Esophagus (tissue), 2 donors: ENCODE measurements around the gene ABHD17A. TPM values are rescaled to one million over a fixed set of nuclear protein-coding genes. Genes with fewer than 3 reads are reported as not detected.
A peak's percentile ranks its signal among the peaks of the same experiment; 100 is the strongest.

Source experiments
- H3K27ac ChIP-seq, 2 donors: one replicate each; pipeline ENCODE4 v1.5.1; 2013; ENCODE audit warnings: low read depth in 2 of 2, mild to moderate bottlenecking in 2 of 2, inconsistent platforms in 1 of 2, low read length in 1 of 2, moderate library complexity in 1 of 2
- H3K27me3 ChIP-seq, 2 donors: one replicate each; pipeline ENCODE4 v1.6.1; 2013; ENCODE audit warnings: low read length in 2 of 2, control low read depth in 1 of 2, mild to moderate bottlenecking in 1 of 2; ENCODE audit not compliant: insufficient read depth in 2 of 2, control insufficient read depth in 1 of 2
- H3K36me3 ChIP-seq, 2 donors: one replicate each; pipeline ENCODE4 v1.6.1; 2013; ENCODE audit warnings: low read length in 1 of 2; ENCODE audit not compliant: control insufficient read depth in 2 of 2, insufficient read depth in 2 of 2
- H3K4me1 ChIP-seq, 2 donors: one replicate each; pipeline ENCODE4 v1.6.1; 2013; ENCODE audit warnings: low read length in 1 of 2; ENCODE audit not compliant: control insufficient read depth in 2 of 2, insufficient read depth in 2 of 2
- H3K4me3 ChIP-seq, 2 donors: one replicate each; pipeline ENCODE4 v1.5.1; 2013; ENCODE audit warnings: low read length in 2 of 2, mild to moderate bottlenecking in 2 of 2, low read depth in 1 of 2, moderate library complexity in 1 of 2
- H3K9me3 ChIP-seq, 2 donors: one replicate each; pipeline ENCODE4 v1.6.1; 2013; ENCODE audit warnings: mild to moderate bottlenecking in 2 of 2, low read depth in 1 of 2, low read length in 1 of 2, moderate library complexity in 1 of 2; ENCODE audit not compliant: control insufficient read depth in 2 of 2, insufficient read depth in 1 of 2
- WGBS, 2 donors: extraction: QIAGEN DNeasy Blood & Tissue Kit; methylation state at CpG; one replicate each; pipeline ENCODE4 v1.1.7; 2013; 5-methylcytosine and 5-hydroxymethylcytosine counted together
- polyA plus RNA-seq, 2 donors: library from polyadenylated mRNA; stranded (reverse); fragments of 200-250 nt; gene quantifications; one replicate each; pipeline ENCODE4 v1.2.3, GENCODE V29; 2013
- donor health status: healthy with polysubstance abuse.
- donor health status: Bipolar disorder and iron deficiency.

The ABHD17A gene
- polyA plus RNA-seq, 2 donors = 73.9 to 76.2 TPM

GRCh38 chr19:1845642-1846041, 39.7 kb downstream of the ABHD17A start:
- H3K9me3 ChIP-seq = no peaks in the 10 kb centered on the region
- 78 to 87% methylated on average over 11 of the region's 11 CpGs for WGBS, 2 donors
- no peaks in the 10 kb centered on the region for H3K27me3 ChIP-seq
- peaks cover 31 to 45% of the 10 kb centered on the region in 2 donors for H3K4me1 ChIP-seq
- no peak overlapping the region for H3K4me3 ChIP-seq
- H3K36me3 ChIP-seq = peaks cover 0 to 11% of the 10 kb centered on the region in 2 donors
- no peak overlapping the region for H3K27ac ChIP-seq

DNA sequence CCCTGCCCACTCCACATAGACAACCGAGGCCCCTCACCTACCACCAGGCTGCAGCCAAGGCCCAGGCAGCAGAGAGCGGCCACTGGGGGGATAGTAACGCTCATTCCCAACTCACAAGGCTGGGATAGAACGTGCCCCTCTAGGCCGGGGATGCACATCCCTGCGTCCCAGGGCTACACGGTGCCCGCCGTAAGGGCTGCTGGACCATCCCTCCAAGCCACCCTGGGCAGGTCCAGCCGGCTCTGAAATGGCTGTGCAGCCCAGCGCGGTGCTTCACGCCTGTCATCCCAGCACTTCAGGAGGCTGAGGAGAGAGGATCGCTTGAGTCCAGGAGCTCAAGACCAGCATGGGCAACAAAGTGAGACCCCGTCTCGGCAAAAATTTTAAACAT, 40.2 kb downstream of the ABHD17A start:
- Histone ChIP-seq H3K4me3 (no peak overlapping the region), H3K4me1 (peaks cover 34 to 45% of the 10 kb centered on the region in 2 donors), H3K27me3 (no peaks in the 10 kb centered on the region), H3K9me3 (no peaks in the 10 kb centered on the region), H3K27ac (no peak overlapping the region), H3K36me3 (peaks cover 0 to 11% of the 10 kb centered on the region in 2 donors)
- WGBS, 2 donors = 81 to 85% methylated on average over 16 of the region's 16 CpGs

- peaks cover 0 to 11% of the 10 kb centered on the region in 2 donors for H3K36me3 ChIP-seq
- H3K9me3 ChIP-seq = no peaks in the 10 kb centered on the region
- H3K27ac ChIP-seq = peak overlapping the region in 1 of 2 donors; percentile 45
- no peak overlapping the region for H3K4me3 ChIP-seq
- H3K4me1 ChIP-seq = peaks cover 35 to 50% of the 10 kb centered on the region in 2 donors
- no peaks in the 10 kb centered on the region for H3K27me3 ChIP-seq
- 50 to 61% methylated on average over 19 of the region's 19 CpGs for WGBS, 2 donors
Observed at GRCh38 chr19:1844513-1845124, 40.7 kb downstream of the ABHD17A start.

GRCh38 chr19:1843646-1844394, 41.5 kb downstream of the ABHD17A start:
- no peak overlapping the region for H3K4me3 ChIP-seq
- peaks cover 35 to 52% of the 10 kb centered on the region in 2 donors for H3K4me1 ChIP-seq
- H3K27ac ChIP-seq = peak overlapping the region in 1 of 2 donors; percentile 45
- H3K9me3 ChIP-seq = no peaks in the 10 kb centered on the region
- H3K27me3 ChIP-seq = no peaks in the 10 kb centered on the region
- peaks cover 0 to 14% of the 10 kb centered on the region in 2 donors for H3K36me3 ChIP-seq
- 47 to 52% methylated on average over 25 of the region's 25 CpGs for WGBS, 2 donors

DNA sequence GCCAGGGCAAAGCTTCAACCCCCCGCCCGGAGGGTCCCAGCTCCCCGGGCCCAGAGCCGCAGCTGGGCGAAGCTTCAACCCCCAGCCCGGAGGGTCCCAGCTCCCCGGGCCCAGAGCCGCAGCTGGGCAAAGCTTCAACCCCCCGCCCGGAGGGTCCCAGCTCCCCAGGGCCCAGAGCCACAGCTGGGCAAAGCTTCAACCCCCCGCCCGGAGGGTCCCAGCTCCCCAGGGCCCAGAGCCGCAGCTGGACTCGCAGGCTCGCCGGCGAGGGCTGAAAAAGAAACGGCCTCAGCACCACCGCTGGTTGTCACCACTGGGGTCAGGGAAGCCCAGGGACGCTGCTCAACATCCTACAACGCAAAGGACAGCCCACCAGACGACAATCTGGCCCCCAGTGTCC, 42.2 kb downstream of the ABHD17A start:
- Histone ChIP-seq H3K27me3 (no peaks in the 10 kb centered on the region), H3K4me3 (no peak overlapping the region), H3K4me1 (peaks cover 35 to 54% of the 10 kb centered on the region in 2 donors), H3K27ac (no peak overlapping the region), H3K36me3 (peaks cover 0 to 14% of the 10 kb centered on the region in 2 donors), H3K9me3 (no peaks in the 10 kb centered on the region)
- WGBS, 2 donors = 57 to 79% methylated on average over 22 of the region's 22 CpGs

GRCh38 chr19:1841209-1841924, 43.9 kb downstream of the ABHD17A start:
- H3K36me3 ChIP-seq = peaks cover 0 to 14% of the 10 kb centered on the region in 2 donors

DNA sequence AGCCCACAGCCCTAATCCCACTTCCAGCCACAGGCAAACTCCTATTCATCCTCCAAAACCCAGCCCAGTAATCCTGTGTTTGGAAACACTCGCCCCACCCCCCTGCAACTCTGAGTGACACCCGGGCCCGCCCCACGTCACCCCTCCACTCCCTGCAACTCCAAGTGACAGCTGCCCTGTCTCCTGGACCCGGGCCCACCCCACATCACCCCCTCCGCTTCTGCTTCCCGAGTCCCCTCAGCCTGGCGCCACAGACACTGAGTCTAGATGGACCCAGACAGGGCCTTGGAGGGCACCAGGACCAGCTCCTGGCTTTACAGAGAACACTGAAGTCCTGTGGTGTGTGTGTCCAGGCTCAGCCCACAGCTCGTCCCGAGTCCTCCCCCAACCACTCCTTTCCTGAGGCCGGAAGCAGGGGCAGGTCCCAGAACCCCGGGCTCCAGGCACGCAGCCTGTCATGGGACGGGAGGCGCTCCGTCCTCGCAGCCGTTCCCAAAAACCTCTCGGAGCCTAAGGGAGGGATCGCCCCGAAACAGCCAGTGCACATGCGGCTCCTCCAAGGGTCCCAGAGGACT, 44.7 kb downstream of the ABHD17A start:
- WGBS, 2 donors = 66 to 83% methylated on average over 22 of the region's 22 CpGs
- Histone ChIP-seq H3K4me3 (no peak overlapping the region), H3K4me1 (peaks cover 29 to 41% of the 10 kb centered on the region in 2 donors), H3K27ac (no peak overlapping the region), H3K36me3 (peaks cover 0 to 14% of the 10 kb centered on the region in 2 donors), H3K27me3 (no peaks in the 10 kb centered on the region), H3K9me3 (no peaks in the 10 kb centered on the region)

More at GRCh38 chr19:1841209-1841924, 43.9 kb downstream of the ABHD17A start:
- Histone ChIP-seq H3K4me3 (no peak overlapping the region), H3K27ac (peak overlapping the region; percentile 23 to 32), H3K27me3 (no peaks in the 10 kb centered on the region), H3K4me1 (peaks cover 29 to 48% of the 10 kb centered on the region in 2 donors), H3K9me3 (no peaks in the 10 kb centered on the region)
- 62 to 73% methylated on average over 35 of the region's 35 CpGs for WGBS, 2 donors

DNA sequence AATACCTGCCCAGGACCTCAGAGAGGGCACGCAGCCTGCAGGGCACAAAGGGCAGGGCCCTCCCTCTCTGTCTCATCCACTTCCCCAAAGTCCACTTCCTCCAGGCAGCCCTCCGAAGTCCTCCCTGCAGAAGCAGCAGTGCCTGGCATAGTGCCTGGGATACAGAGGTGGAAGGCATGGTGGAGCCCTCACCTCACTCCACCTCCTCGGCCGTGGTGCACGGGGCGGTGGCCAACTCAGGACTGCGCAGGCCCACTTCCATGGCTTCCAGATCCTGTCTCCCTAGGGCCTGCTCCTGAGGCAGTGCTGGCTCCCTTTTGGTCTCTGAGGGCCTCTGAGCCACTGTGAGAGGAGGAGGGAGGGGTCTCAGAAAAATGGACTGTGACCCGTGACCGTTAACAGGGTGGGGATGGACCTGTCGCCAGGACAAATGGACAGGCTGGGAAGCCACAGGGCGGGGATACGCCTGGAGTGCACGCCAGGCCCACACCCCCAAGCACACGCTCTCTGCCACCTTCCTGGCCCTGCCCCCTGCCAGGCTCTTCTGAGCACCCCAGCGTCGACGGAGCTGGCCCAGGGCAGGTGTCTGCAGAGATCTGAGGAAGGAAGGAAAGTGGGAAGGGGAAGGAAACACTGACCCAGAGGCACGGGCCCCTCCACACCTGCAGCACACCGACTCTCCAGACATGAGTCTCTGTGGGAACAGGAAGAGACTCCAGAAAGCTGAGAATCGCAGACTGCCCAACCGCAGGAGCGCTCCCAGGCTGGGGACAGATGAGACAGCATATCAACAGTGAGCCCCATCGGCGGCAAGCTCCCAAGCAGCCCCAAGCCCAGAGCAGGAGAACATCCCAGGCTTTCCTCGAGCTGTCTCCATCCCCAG, 45.4 kb downstream of the ABHD17A start:
- Histone ChIP-seq H3K27ac (no peak overlapping the region), H3K4me3 (no peak overlapping the region), H3K9me3 (no peaks in the 10 kb centered on the region), H3K27me3 (no peaks in the 10 kb centered on the region), H3K4me1 (peaks cover 28 to 35% of the 10 kb centered on the region in 2 donors), H3K36me3 (peaks cover 0 to 9% of the 10 kb centered on the region in 2 donors)
- WGBS, 2 donors = 67 to 69% methylated on average over 25 of the region's 25 CpGs
